Ishikawa (cell line): ENCODE data around the gene PRSS35.

ENCODE experiments used
- EP300 ChIP-seq: IDR thresholded peaks from 2 replicates; pipeline ENCODE4 v1.6.1; 2012; ENCODE audit warnings: borderline replicate concordance
- FOXM1 ChIP-seq: IDR thresholded peaks from 2 replicates; pipeline ENCODE4 v1.6.1; 2012; ENCODE audit warnings: low read depth, borderline replicate concordance
- NFIC ChIP-seq: IDR thresholded peaks from 2 replicates; pipeline ENCODE4 v1.6.1; 2012
- RAD21 ChIP-seq: IDR thresholded peaks from 2 replicates; pipeline ENCODE4 v1.6.1; 2012; ENCODE audit warnings: low read depth
- REST ChIP-seq: IDR thresholded peaks from 2 replicates; pipeline ENCODE4 v1.6.1; 2012; ENCODE audit warnings: low read depth, mild to moderate bottlenecking
- TAF1 ChIP-seq: IDR thresholded peaks from 2 replicates; pipeline ENCODE4 v1.6.1; 2012; ENCODE audit warnings: low read depth, mild to moderate bottlenecking
- TF ChIP-seq, protein P1 (sequence below): IDR thresholded peaks from 2 replicates; pipeline ENCODE4 v1.6.1; 2012

DNA sequence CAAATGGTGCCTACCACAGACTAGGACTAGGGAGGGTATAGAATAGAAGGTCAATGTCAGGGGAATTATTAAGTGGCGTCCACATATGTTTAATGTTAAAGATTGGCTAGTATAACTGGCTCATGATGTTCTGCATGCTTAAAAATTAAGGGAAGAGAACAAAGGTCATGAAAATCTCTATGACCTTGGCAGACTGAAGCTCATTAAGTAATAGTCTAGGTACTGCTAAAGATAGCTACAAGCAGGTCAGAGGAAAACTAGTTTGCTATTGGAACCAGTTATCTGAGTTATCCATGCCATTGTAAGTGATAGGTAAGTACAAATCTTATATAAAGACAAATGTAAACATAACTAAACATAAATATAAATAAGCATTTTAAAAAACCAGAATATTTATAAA lies 32.9 kb upstream of the PRSS35 start:
- TF ChIP-seq FOXM1 = no peak
- TF ChIP-seq REST = no peak
- TF ChIP-seq EP300 = no peak
- TF ChIP-seq NFIC = no peak
- TF ChIP-seq, protein P1, sequence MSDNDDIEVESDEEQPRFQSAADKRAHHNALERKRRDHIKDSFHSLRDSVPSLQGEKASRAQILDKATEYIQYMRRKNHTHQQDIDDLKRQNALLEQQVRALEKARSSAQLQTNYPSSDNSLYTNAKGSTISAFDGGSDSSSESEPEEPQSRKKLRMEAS = no peak
- no peak for TF ChIP-seq RAD21
- no peak for TF ChIP-seq TAF1
